Uterus (tissue), 4 donors: ENCODE measurements around the gene IL22RA1. TPM values are rescaled to one million over a fixed set of nuclear protein-coding genes. Genes with fewer than 3 reads are reported as not detected.

Source experiments
- DNase-seq, 2 donors: peaks; one replicate each; pipeline ENCODE4 v3.0.0-alpha.2; 2019 to 2020
- H3K27ac ChIP-seq, 2 donors: fragments of 200-600 bp; sonication (generic); 1 replicate in 1 of 2; 2 replicates in 1 of 2; pipeline ENCODE4 v1.5.1; 2016 to 2018
- H3K27me3 ChIP-seq, 2 donors: fragments of 200-600 bp; sonication (generic); one replicate each; pipeline ENCODE4 v1.5.1; 2018 to 2019; ENCODE audit warnings: control low read depth in 1 of 2
- H3K36me3 ChIP-seq, 2 donors: fragments of 200-600 bp; sonication (generic); one replicate each; pipeline ENCODE4 v1.5.1; 2019; ENCODE audit warnings: control low read depth in 1 of 2
- H3K4me1 ChIP-seq, 2 donors: fragments of 200-600 bp; sonication (generic); one replicate each; pipeline ENCODE4 v1.5.1; 2018 to 2019; ENCODE audit warnings: control low read depth in 1 of 2
- H3K4me3 ChIP-seq, 2 donors: fragments of 200-600 bp; sonication (generic); 1 replicate in 1 of 2; 2 replicates in 1 of 2; pipeline ENCODE4 v1.5.1; 2018 to 2019; ENCODE audit warnings: mild to moderate bottlenecking in 1 of 2
- H3K9me3 ChIP-seq, 2 donors: fragments of 200-600 bp; sonication (generic); one replicate each; pipeline ENCODE4 v1.5.1; 2019; ENCODE audit warnings: control low read depth in 1 of 2
- POLR2A ChIP-seq, 2 donors: fragments of 450-650 bp; IDR thresholded peaks; one replicate each; pipeline ENCODE4 v1.6.1; 2016; ENCODE audit warnings: antibody characterized with exemption in 2 of 2, mild to moderate bottlenecking in 1 of 2, moderate library complexity in 1 of 2
- intact Hi-C: fragments of 100-400 bp; cut with DNase I; formaldehyde crosslinking; loops from one replicate; pipeline ENCODE4 v1.15.1; 2023; ENCODE audit warnings: low total_unique reads
- total RNA-seq, 4 donors: library from RNA; depleted of rRNA in 3 of 4; stranded (reverse); fragments of >200 nt in 3 of 4; gene quantifications; one replicate each; pipeline versions ENCODE4 v1.1.0 to v1.2.4, GENCODE V29; 2014 to 2023
- TF ChIP-seq, protein P1 (sequence below), 4 experiments: fragments of 200-600 bp in 2 of 4; fragments of 450-650 bp in 2 of 4; sonication (generic) in 2 of 4; IDR thresholded peaks; one replicate each; pipeline ENCODE4 v1.5.1; 2016 to 2019; ENCODE audit warnings: antibody characterized with exemption in 4 of 4, mild to moderate bottlenecking in 2 of 4, moderate library complexity in 1 of 4
- donor health status: DM: yes; HTN: yes; CAD: no.

The IL22RA1 gene
- total RNA-seq, 4 donors from 2014 or later: 0.21 to 0.37 TPM; not detected in 2

DNA sequence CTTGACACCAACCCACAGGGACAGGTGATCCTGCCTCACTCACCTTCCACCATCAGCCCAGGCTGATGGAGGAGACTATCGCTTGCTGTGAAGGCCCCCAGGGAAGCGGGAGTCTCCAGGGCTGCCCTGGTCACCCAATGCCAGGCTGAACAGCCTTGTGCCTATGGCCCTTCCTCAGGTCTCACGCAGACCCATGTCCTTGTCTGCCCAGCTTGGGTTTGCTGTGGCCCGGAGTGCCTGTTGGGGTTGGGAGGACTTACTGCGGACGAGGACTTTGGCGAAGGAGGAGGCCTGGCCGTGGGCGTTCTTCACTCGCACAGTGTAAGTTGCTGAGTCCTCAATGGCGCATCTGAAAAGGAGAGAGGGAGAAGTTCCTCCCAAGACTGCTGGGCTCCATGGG, 45.3 kb downstream of the IL22RA1 start:
- TF ChIP-seq POLR2A (IDR thresholded peaks at IDR 0.05): no peak
- TF ChIP-seq, protein P1, sequence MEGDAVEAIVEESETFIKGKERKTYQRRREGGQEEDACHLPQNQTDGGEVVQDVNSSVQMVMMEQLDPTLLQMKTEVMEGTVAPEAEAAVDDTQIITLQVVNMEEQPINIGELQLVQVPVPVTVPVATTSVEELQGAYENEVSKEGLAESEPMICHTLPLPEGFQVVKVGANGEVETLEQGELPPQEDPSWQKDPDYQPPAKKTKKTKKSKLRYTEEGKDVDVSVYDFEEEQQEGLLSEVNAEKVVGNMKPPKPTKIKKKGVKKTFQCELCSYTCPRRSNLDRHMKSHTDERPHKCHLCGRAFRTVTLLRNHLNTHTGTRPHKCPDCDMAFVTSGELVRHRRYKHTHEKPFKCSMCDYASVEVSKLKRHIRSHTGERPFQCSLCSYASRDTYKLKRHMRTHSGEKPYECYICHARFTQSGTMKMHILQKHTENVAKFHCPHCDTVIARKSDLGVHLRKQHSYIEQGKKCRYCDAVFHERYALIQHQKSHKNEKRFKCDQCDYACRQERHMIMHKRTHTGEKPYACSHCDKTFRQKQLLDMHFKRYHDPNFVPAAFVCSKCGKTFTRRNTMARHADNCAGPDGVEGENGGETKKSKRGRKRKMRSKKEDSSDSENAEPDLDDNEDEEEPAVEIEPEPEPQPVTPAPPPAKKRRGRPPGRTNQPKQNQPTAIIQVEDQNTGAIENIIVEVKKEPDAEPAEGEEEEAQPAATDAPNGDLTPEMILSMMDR (IDR thresholded peaks at IDR 0.05): no peak
- intact Hi-C loops: no loop called here
- Histone ChIP-seq H3K36me3 (no peaks in the 10 kb centered on the region), H3K27me3 (no peaks in the 10 kb centered on the region), H3K9me3 (no peaks in the 10 kb centered on the region), H3K27ac (no peak overlapping the region), H3K4me3 (no peak overlapping the region), H3K4me1 (no peaks in the 10 kb centered on the region)
- DNase-seq: no peak

DNA sequence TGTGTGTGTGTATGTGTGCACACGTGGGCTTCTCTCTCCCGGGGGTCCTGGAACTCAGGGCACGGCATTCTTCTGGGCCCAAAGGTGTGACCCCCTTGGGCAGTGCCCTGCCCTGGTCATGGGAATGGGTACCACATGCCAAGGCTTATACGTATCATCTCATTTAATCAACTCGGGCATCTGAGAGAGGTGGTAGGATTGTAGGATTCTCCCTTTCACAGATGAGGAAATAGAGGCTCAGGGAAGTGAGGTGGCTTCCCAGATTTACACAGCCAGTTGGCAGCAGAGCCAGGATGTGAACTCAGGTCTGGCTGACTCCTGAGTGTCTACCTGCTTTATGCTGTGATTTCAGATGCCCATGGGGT, 46.2 kb downstream of the IL22RA1 start:
- DNase-seq: no peak
- Histone ChIP-seq H3K4me1 (no peaks in the 10 kb centered on the region), H3K9me3 (no peaks in the 10 kb centered on the region), H3K36me3 (no peaks in the 10 kb centered on the region), H3K27ac (no peak overlapping the region), H3K4me3 (no peak overlapping the region), H3K27me3 (no peaks in the 10 kb centered on the region)
- intact Hi-C loops: no loop called here
- TF ChIP-seq, protein P1 (IDR thresholded peaks at IDR 0.05): no peak

DNA sequence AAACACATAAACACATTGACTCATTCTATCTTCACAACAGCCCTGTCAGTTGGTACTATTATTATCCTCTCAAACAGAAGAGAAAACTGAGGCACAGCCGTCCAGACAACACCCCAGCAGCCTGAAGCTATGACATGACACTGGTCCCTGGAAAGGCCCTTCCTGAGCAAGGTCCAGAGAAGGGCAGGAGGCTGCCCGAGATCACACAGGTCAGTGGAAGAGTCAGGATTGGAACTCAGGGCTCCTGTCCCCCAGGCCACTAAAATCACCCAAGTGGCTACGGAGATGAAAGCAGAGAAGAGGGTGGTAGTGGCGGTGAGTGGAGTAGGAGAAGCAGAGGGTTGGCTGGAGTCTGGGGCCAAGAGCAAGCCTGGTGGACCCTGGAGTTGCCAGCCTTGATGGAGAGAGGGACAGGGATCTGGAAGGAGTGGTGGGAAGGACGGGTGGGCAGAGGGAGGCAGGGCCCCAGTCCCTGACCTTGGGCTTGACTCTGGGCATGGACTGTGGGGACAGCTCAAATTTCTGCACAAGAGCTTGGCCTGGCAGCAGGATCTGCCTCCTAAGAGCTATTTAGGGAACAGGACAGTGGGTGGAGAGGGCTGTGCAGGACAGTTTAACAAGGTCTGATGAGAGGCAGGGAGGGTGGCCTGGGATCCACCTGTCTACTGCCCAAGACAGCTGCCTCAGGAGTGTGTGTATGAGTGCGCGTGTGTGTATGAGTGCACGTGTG, 46.8 kb downstream of the IL22RA1 start:
- H3K4me1 ChIP-seq: no peaks in the 10 kb centered on the region
- no peak for DNase-seq
- TF ChIP-seq POLR2A (IDR thresholded peaks at IDR 0.05): no peak
- H3K27me3 ChIP-seq: no peaks in the 10 kb centered on the region
- H3K36me3 ChIP-seq: no peaks in the 10 kb centered on the region
- no peaks in the 10 kb centered on the region for H3K9me3 ChIP-seq
- intact Hi-C loops: no loop called here
- no peak overlapping the region for H3K4me3 ChIP-seq
- no peak overlapping the region for H3K27ac ChIP-seq

DNA sequence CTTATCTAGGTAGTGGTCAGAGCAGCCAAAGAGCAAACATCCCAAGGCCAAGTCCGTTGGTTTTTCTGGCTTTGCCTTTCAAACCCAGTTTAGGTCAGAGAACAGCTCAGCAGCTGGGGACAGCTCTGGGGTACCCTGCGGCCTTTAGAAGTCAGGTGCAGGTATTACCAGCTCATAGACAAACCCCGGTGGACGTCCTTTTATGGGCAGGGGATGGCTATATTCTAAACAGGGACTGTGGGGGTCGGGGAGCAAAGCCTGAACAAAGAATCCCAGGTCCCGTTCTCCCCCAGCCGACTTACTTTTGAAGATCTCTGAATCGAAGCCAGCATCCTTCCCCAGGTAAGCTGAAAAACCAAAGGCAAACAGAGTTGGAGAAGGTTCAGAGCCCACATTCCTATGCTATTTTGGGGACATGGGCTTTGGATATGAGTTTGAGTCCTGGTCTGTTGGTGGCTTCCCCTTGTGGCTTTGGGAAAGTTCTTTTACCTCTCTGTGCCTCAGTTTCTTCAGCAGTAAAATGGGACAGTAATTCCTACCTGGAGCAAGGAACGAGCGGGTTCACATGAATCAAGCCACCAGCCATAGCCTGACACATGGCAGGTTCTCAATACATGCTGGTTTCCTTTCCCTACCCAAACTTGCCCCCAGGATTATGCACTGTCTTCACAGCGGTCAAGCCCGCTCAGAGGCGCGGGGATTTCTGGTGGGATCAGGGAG, 47.6 kb downstream of the IL22RA1 start:
- H3K27me3 ChIP-seq: no peaks in the 10 kb centered on the region
- intact Hi-C loops: no loop called here
- H3K36me3 ChIP-seq: no peaks in the 10 kb centered on the region
- H3K4me3 ChIP-seq: no peak overlapping the region
- no peak for DNase-seq
- H3K27ac ChIP-seq: no peak overlapping the region
- TF ChIP-seq, protein P1 (IDR thresholded peaks at IDR 0.05): no peak
- TF ChIP-seq POLR2A (IDR thresholded peaks at IDR 0.05): no peak
- H3K4me1 ChIP-seq: no peaks in the 10 kb centered on the region
- no peaks in the 10 kb centered on the region for H3K9me3 ChIP-seq

DNA sequence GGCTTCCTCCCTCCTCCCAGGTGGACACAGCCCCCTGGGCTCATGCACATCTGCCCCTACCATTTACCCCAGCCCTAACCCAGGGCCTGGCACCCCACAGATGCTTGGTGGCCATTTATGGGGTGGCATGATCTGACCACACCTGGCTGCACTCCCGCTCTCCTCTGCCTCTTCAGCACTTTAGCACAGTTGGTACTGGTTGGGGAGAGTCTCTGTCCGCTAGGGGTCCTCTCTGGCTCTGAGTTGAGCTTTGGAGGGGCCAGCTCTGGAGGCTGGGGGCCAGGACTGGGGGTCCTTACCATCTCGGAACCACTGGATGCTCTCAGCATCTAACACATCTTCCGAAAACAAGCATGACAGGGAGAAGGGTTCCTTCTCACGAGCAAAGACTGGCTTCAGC, 48.4 kb downstream of the IL22RA1 start:
- no peak overlapping the region for H3K4me3 ChIP-seq
- TF ChIP-seq POLR2A (IDR thresholded peaks at IDR 0.05): no peak
- TF ChIP-seq, protein P1 (IDR thresholded peaks at IDR 0.05): no peak
- no peaks in the 10 kb centered on the region for H3K36me3 ChIP-seq
- H3K27me3 ChIP-seq: no peaks in the 10 kb centered on the region
- no peak overlapping the region for H3K27ac ChIP-seq
- intact Hi-C loops: no loop called here
- H3K9me3 ChIP-seq: no peaks in the 10 kb centered on the region
- no peak for DNase-seq
- no peaks in the 10 kb centered on the region for H3K4me1 ChIP-seq
